Sigmoid colon (tissue), 7 donors: ENCODE data around the gene CEP104. TPM values are rescaled to one million over a fixed set of nuclear protein-coding genes. Genes with fewer than 3 reads are reported as not detected.
A peak's percentile ranks its signal among the peaks of the same experiment; 100 is the strongest.
"Not testable (repeated sequence)": the region's sequence is repeated elsewhere in the genome, so short reads cannot be mapped to it uniquely, and the experiment has no call there.

Experiments
- DNase-seq: peaks from one replicate; pipeline ENCODE4 v3.0.0-alpha.2; 2019
- H3K27ac ChIP-seq, 4 donors: fragments of 200-600 bp; sonication (generic); one replicate each; pipeline ENCODE4 v1.5.1; 2016 to 2019; ENCODE audit warnings: mild to moderate bottlenecking in 1 of 4
- H3K27me3 ChIP-seq, 3 donors: fragments of 200-600 bp; sonication (generic); one replicate each; pipeline ENCODE4 v1.5.1; 2019; ENCODE audit warnings: mild to moderate bottlenecking in 1 of 3
- H3K36me3 ChIP-seq, 4 donors: fragments of 200-600 bp; sonication (generic); one replicate each; pipeline ENCODE4 v1.5.1; 2016 to 2019
- H3K4me1 ChIP-seq, 4 donors: fragments of 200-600 bp; sonication (generic); one replicate each; pipeline ENCODE4 v1.5.1; 2017 to 2019
- H3K4me3 ChIP-seq, 4 donors: fragments of 200-600 bp; sonication (generic); one replicate each; pipeline ENCODE4 v1.5.1; 2017 to 2019; ENCODE audit warnings: mild to moderate bottlenecking in 2 of 4, moderate library complexity in 1 of 4
- H3K9me3 ChIP-seq, 4 donors: fragments of 200-600 bp in 3 of 4; sonication (generic) in 3 of 4; one replicate each; pipeline versions ENCODE4 v1.5.1 to v1.6.1; 2013 to 2019
- EP300 ChIP-seq, 4 donors: sonication (generic); formaldehyde crosslinking; IDR thresholded peaks; one replicate each; pipeline ENCODE4 v1.6.1; 2017; ENCODE audit warnings: antibody characterized with exemption in 4 of 4
- POLR2A ChIP-seq, 2 donors: fragments of 450-650 bp; IDR thresholded peaks; one replicate each; pipeline ENCODE4 v1.6.1; 2016; ENCODE audit warnings: antibody characterized with exemption in 2 of 2, mild to moderate bottlenecking in 2 of 2, moderate library complexity in 2 of 2
- POLR2AphosphoS5 ChIP-seq, 4 donors: sonication (generic); formaldehyde crosslinking; IDR thresholded peaks; one replicate each; pipeline ENCODE4 v1.6.1; 2017; ENCODE audit warnings: antibody characterized with exemption in 4 of 4
- WGBS, 2 donors: extraction: QIAGEN DNeasy Blood & Tissue Kit; methylation state at CpG; one replicate each; pipeline ENCODE4 v1.1.7; 2013; 5-methylcytosine and 5-hydroxymethylcytosine counted together
- intact Hi-C: fragments of 100-400 bp; cut with DNase I; formaldehyde crosslinking; loops from one replicate; pipeline ENCODE4 v1.15.1; 2023
- polyA plus RNA-seq, 3 donors: library from polyadenylated mRNA; stranded (reverse); fragments of 200-250 nt; gene quantifications; one replicate each; pipeline ENCODE4 v1.2.3, GENCODE V29; 2013
- total RNA-seq, 4 donors: library from RNA; depleted of rRNA; stranded (reverse); fragments of >200 nt; gene quantifications; one replicate each; pipeline ENCODE4 v1.1.0, GENCODE V29; 2016
- TF ChIP-seq, protein P1 (sequence below), 4 experiments: fragments of 450-650 bp in 3 of 4; fragments of 200-600 bp in 1 of 4; IDR thresholded peaks; one replicate each; pipeline ENCODE4 v1.5.1; 2016 to 2019; ENCODE audit warnings: antibody characterized with exemption in 4 of 4, mild to moderate bottlenecking in 3 of 4, moderate library complexity in 2 of 4
- donor health status: healthy with polysubstance abuse.
- donor health status: Bipolar disorder and iron deficiency.
- donor health status: healthy.

Gene CEP104
- total and polyA plus RNA-seq, 7 donors = 12.0 to 32.5 (median 21.6) TPM

DNA sequence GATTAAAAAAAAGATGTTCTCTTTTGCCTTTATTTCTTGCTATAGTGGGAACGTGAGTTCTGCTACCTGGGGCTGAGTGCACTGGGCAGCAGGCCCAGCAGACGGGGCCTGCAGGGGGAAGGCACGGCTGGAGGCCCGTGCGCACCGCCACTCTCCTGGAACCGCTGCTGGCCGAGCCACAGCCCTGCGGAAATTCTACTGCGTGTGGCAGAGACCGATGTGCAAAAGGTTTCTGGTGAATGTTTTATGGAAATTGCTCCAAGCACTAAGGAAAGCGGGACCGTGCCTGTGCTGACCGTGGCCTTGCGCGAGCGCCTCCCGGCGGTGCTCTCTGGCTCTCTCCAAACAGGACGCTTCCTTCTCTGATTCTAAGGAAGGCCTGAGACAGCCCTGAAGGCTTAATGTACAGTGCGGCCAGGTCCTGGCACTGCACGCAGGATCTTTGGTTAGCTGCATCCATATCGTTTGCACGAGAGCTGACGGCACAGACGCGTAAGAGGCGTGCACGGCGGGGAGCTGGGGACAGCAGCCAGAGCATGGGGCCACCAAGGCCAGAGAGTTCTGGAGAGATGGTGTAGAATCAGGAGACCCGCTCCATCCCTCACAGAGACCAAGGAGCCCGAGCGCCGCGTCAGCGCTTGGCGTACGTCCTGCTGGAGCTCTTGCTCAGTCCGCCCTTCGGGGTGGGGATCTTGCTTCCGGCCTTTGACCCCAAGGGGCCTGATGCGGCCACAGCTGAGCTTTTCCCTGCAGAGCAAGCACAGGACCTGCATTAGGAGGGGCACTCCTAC is 42.0 kb downstream of the CEP104 start:
- no peaks in the 10 kb centered on the region for H3K27me3 ChIP-seq
- no peaks in the 10 kb centered on the region for H3K4me1 ChIP-seq
- no peak overlapping the region for H3K4me3 ChIP-seq
- H3K9me3 ChIP-seq = no peaks in the 10 kb centered on the region
- H3K36me3 ChIP-seq = peaks cover 0 to 58% (median 23%) of the 10 kb centered on the region in 4 donors
- no peak overlapping the region for H3K27ac ChIP-seq
- intact Hi-C loops = no loop called here
- peak; percentile 46 for DNase-seq
- WGBS, 2 donors = 94 to 95% methylated on average over 42 of the region's 42 CpGs
- TF ChIP-seq POLR2A (IDR thresholded peaks at IDR 0.05) (no peak), POLR2AphosphoS5 (IDR thresholded peaks at IDR 0.05) (no peak), EP300 (IDR thresholded peaks at IDR 0.05) (no peak)
- TF ChIP-seq, protein P1, sequence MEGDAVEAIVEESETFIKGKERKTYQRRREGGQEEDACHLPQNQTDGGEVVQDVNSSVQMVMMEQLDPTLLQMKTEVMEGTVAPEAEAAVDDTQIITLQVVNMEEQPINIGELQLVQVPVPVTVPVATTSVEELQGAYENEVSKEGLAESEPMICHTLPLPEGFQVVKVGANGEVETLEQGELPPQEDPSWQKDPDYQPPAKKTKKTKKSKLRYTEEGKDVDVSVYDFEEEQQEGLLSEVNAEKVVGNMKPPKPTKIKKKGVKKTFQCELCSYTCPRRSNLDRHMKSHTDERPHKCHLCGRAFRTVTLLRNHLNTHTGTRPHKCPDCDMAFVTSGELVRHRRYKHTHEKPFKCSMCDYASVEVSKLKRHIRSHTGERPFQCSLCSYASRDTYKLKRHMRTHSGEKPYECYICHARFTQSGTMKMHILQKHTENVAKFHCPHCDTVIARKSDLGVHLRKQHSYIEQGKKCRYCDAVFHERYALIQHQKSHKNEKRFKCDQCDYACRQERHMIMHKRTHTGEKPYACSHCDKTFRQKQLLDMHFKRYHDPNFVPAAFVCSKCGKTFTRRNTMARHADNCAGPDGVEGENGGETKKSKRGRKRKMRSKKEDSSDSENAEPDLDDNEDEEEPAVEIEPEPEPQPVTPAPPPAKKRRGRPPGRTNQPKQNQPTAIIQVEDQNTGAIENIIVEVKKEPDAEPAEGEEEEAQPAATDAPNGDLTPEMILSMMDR (IDR thresholded peaks at IDR 0.05) = no peak

DNA sequence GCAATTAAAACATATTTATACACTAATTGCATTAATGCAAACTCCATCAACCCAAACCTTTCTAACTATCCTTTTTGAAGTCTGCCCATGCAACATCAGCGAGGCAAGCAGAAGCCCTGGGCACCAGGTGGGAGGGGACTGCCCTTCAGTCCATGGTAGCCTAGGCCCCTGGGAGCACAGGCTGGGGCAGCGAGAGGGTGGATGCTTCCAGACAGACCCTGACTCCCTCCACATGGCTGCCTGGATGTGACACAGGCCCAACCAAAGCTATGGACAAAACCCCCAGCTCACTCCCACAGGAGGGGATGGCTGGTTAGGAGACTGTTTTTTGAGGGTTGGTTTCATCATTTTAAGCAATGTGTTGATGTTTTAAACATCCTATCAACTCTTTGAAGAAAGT is 42.9 kb downstream of the CEP104 start:
- WGBS, 2 donors = 98 to 99% methylated on average over 2 of the region's 2 CpGs
- Histone ChIP-seq H3K9me3 (no peaks in the 10 kb centered on the region), H3K27me3 (no peaks in the 10 kb centered on the region), H3K36me3 (peaks cover 0 to 49% (median 23%) of the 10 kb centered on the region in 4 donors), H3K27ac (no peak overlapping the region), H3K4me1 (no peaks in the 10 kb centered on the region), H3K4me3 (no peak overlapping the region)
- intact Hi-C loops = no loop called here
- DNase-seq = peak; percentile 46
- TF ChIP-seq POLR2A (IDR thresholded peaks at IDR 0.05) = no peak
- TF ChIP-seq EP300 (IDR thresholded peaks at IDR 0.05) = no peak
- TF ChIP-seq POLR2AphosphoS5 (IDR thresholded peaks at IDR 0.05) = no peak
- TF ChIP-seq, protein P1 (IDR thresholded peaks at IDR 0.05) = no peak

DNA sequence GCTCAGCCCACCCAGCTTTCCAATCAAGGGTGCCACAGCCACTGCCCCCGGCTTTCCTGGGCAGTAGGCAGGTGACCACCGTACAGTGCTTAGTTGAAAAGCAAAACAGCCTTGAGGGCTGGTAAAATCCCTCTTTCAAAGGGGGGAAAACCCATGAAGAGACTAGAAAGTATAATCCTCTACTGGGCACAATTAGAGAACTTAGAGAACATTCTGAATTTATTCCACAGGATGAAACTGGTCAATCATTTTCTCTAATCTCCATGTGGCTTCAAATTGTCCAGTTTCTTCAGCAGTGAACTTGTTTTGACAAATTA is 45.5 kb downstream of the CEP104 start:
- Histone ChIP-seq H3K9me3 (no peaks in the 10 kb centered on the region), H3K36me3 (peaks cover 0 to 32% (median 22%) of the 10 kb centered on the region in 4 donors), H3K27ac (no peak overlapping the region), H3K27me3 (no peaks in the 10 kb centered on the region), H3K4me1 (no peaks in the 10 kb centered on the region), H3K4me3 (no peak overlapping the region)
- TF ChIP-seq POLR2A (IDR thresholded peaks at IDR 0.05) (no peak), EP300 (IDR thresholded peaks at IDR 0.05) (no peak), POLR2AphosphoS5 (IDR thresholded peaks at IDR 0.05) (no peak)
- TF ChIP-seq, protein P1 (IDR thresholded peaks at IDR 0.05) = no peak
- 42 to 49% methylated on average over 2 of the region's 2 CpGs for WGBS, 2 donors
- intact Hi-C loops = no loop called here
- DNase-seq = no peak

DNA sequence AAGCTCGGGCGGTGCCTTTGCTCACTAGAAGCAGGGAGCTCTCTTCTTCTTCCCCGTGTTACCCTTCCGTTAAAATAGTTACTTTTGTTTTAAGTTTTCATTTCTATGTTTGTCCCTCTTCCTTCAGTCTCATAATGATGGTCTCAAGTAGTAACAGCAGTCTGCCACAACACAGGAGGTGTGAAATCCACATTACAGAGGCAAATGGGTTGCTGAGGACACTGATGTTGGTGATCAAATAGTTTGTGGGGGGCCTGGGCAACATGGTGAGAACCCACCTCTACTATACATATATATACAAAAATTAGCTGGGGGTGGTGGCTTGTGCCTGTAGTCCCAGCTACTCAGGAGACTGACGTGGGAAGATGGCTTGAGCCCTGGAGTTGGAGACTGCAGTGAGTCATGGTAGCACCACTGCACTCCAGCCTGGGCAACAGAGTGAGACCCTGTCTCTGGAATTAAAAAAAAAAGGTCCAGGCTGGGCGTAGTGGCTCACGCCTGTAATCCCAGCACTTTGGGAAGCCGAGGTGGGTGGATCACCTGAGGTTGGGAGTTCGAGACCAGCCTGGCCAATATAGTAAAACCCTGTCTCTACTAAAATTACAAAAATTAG is 46.8 kb downstream of the CEP104 start:
- H3K27me3 ChIP-seq, H3K4me3 ChIP-seq, H3K27ac ChIP-seq, H3K9me3 ChIP-seq, intact Hi-C loops, H3K4me1 ChIP-seq: not testable (repeated sequence)
- peaks cover 0 to 19% (median 15%) of the 10 kb centered on the region in 4 donors for H3K36me3 ChIP-seq
- WGBS, 2 donors = 70 to 74% methylated on average over 9 of the region's 9 CpGs
- peak; percentile 22 for DNase-seq

DNA sequence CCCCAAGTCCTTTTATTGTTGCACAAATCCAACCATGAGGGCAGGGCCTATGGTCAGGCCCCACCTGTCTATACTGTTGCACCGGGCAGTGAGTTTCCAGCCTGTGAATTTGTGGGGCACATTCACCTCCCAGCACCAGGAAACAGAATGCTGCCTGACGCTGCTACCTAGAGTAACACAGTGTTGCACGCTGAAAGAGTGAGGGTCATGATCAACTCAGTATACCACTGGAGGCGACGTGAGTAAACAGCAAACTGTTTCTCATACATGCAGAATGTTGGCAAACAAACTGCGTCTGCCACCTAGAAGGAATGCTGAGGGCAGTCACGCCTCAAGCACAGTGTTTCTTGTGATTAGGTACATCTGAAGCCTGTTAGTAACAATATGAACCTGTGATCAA is 47.3 kb downstream of the CEP104 start:
- Histone ChIP-seq H3K4me1 (no peaks in the 10 kb centered on the region), H3K9me3 (no peaks in the 10 kb centered on the region), H3K27ac (no peak overlapping the region), H3K36me3 (peaks cover 0 to 13% (median 9%) of the 10 kb centered on the region in 4 donors), H3K27me3 (no peaks in the 10 kb centered on the region), H3K4me3 (no peak overlapping the region)
- DNase-seq = peak; percentile 26
- intact Hi-C loops = no loop called here
- 45 to 69% methylated on average over 7 of the region's 7 CpGs for WGBS, 2 donors
- TF ChIP-seq EP300 (IDR thresholded peaks at IDR 0.05) = no peak
- no peak for TF ChIP-seq POLR2AphosphoS5 (IDR thresholded peaks at IDR 0.05)
- TF ChIP-seq, protein P1 (IDR thresholded peaks at IDR 0.05) = no peak
- no peak for TF ChIP-seq POLR2A (IDR thresholded peaks at IDR 0.05)
